Measurements from ENCODE around the gene DNER.

DNA sequence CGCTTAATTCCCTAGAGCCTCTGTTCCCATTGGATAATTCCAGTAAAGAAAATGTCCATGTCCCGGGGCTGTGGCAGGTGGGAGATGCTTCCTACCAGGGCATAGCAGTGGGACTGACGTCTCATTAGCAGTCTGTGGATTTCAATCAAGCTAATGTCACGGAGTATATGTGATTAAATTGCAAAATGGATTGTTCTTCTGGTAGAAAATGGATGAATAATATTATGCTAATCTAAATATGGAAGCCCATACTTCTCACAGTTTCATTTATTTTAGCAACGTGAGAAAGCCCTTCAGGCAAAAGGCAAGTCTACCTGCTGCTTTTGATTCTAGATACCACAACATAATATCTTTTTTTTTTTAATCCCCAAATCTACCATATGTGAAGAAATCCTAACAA lies 185.5 kb downstream of the DNER start:
- TF ChIP-seq, protein P1, sequence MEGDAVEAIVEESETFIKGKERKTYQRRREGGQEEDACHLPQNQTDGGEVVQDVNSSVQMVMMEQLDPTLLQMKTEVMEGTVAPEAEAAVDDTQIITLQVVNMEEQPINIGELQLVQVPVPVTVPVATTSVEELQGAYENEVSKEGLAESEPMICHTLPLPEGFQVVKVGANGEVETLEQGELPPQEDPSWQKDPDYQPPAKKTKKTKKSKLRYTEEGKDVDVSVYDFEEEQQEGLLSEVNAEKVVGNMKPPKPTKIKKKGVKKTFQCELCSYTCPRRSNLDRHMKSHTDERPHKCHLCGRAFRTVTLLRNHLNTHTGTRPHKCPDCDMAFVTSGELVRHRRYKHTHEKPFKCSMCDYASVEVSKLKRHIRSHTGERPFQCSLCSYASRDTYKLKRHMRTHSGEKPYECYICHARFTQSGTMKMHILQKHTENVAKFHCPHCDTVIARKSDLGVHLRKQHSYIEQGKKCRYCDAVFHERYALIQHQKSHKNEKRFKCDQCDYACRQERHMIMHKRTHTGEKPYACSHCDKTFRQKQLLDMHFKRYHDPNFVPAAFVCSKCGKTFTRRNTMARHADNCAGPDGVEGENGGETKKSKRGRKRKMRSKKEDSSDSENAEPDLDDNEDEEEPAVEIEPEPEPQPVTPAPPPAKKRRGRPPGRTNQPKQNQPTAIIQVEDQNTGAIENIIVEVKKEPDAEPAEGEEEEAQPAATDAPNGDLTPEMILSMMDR (IDR thresholded peaks at IDR 0.05; ENCODE audit: low read length) = no peak
- TF ChIP-seq EZH2 (IDR thresholded peaks at IDR 0.05; ENCODE audit: borderline replicate concordance, low read length) = no peak
